Stomach smooth muscle (tissue), 2 donors: ENCODE data around the gene OR6P1.

Source experiments
- H3K27ac ChIP-seq: one replicate; pipeline ENCODE4 v1.7.0; 2013; ENCODE audit warnings: mild to moderate bottlenecking, low read length, inconsistent platforms
- H3K27me3 ChIP-seq, 2 donors: one replicate each; pipeline ENCODE4 v1.7.0; 2013; ENCODE audit warnings: low read length in 2 of 2; ENCODE audit not compliant: insufficient read depth in 2 of 2, control insufficient read depth in 1 of 2
- H3K36me3 ChIP-seq, 2 donors: one replicate each; pipeline ENCODE4 v1.7.0; 2013; ENCODE audit warnings: low read length in 2 of 2; ENCODE audit not compliant: control insufficient read depth in 2 of 2, insufficient read depth in 2 of 2
- H3K4me1 ChIP-seq: one replicate; pipeline ENCODE4 v1.7.0; 2013; ENCODE audit warnings: low read length; ENCODE audit not compliant: control insufficient read depth, insufficient read depth
- H3K4me3 ChIP-seq, 2 donors: one replicate each; pipeline ENCODE4 v1.7.0; 2013; ENCODE audit warnings: low read length in 2 of 2
- H3K9ac ChIP-seq, 2 donors: one replicate each; pipeline ENCODE4 v1.7.0; 2013; ENCODE audit warnings: low read length in 2 of 2, mild to moderate bottlenecking in 1 of 2
- H3K9me3 ChIP-seq, 2 donors: one replicate each; pipeline ENCODE4 v1.7.0; 2013; ENCODE audit warnings: low read length in 2 of 2; ENCODE audit not compliant: control insufficient read depth in 2 of 2
- donor health status: healthy.
- donor health status: Pancreatic carcinoma.

Gene OR6P1

DNA sequence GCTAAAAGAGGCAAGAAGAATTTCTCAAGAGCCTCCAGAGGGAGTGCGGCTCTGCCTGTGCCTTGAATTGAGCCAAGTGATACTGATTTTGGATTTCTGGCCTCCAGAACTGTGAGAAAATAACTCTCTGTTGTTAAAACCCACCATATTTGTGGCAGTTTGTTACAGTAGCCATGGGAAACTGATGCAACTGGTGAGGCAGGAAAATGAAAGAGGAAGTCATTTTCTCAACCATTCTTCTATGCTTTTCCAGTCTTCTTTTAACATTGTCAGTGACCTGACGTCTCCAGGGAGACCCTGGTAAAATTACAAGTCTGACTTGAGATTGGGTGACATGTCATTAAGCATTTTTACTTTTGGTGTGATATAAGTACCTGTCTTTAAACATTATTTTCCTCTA, 5.8 kb downstream of the OR6P1 start:
- no peaks in the 10 kb centered on the region for H3K36me3 ChIP-seq
- H3K27me3 ChIP-seq = no peaks in the 10 kb centered on the region
- no peak overlapping the region for H3K9ac ChIP-seq
- no peaks in the 10 kb centered on the region for H3K4me1 ChIP-seq
- peaks cover 0 to 2% of the 10 kb centered on the region in 2 donors for H3K9me3 ChIP-seq
- no peak overlapping the region for H3K27ac ChIP-seq
- no peak overlapping the region for H3K4me3 ChIP-seq

DNA sequence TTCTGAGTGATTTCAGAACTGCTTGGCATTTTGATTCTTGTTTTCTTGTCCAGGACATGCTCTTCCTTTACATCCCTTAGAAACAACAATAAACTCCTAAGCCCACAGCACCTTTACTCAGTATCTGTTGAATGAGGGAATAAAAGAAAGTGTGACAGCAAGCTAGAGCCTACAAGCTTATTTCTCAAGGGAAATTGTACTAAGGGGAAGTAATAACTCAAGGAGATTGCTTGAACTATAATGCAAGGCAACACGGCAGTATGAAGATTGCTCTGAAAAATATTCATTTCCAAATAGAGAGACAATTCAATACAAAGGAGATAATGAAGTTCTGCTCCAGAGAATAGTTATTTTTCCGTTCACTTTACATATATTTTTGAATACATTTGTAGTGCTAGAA, 6.5 kb downstream of the OR6P1 start:
- no peaks in the 10 kb centered on the region for H3K27me3 ChIP-seq
- H3K36me3 ChIP-seq = no peaks in the 10 kb centered on the region
- H3K9ac ChIP-seq = no peak overlapping the region
- peaks cover 0 to 2% of the 10 kb centered on the region in 2 donors for H3K9me3 ChIP-seq
- no peaks in the 10 kb centered on the region for H3K4me1 ChIP-seq
- H3K4me3 ChIP-seq = no peak overlapping the region
- H3K27ac ChIP-seq = no peak overlapping the region

DNA sequence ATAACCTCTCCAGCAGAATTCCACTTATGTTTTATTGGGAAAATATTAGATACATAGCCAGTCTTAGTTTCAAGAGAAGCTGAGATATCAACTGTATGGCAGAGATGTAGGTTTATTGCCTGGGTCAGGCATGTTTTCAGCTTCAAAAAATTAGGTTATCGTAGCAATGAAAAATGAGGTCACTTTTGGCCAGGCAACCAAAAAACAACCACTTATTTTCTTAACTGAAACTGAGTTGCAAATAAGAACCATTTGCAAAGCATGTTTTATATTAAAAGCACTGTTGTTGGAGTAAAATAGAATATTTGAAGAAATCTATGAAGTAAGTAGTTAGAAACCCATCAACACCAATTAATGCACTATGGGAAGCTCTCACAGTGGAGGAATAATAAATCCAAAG, 10.7 kb downstream of the OR6P1 start:
- H3K27ac ChIP-seq = no peak overlapping the region
- no peak overlapping the region for H3K4me3 ChIP-seq
- no peaks in the 10 kb centered on the region for H3K36me3 ChIP-seq
- no peaks in the 10 kb centered on the region for H3K4me1 ChIP-seq
- no peak overlapping the region for H3K9ac ChIP-seq
- H3K27me3 ChIP-seq = no peaks in the 10 kb centered on the region
- H3K9me3 ChIP-seq = no peaks in the 10 kb centered on the region

DNA sequence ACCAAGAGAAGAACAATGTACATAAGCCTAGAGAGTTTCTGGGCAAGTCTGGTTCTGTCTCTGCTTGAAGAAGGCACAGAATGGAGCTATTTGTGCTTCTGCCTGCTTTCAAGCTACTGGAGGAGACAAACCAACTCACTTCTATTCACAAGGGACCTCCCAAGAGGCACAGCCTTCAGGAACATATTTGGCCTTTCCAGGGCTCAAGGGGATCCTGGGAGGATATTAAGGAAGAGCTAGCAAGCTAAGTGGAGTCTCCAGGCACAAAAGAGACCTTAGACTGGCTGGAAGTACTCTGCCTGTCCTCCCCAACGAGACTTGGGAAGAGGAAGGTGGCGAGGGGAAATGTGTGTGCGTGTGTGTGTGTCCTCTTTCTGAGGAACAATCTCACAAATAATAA, 16.0 kb downstream of the OR6P1 start, which contains the start of gene OR6Y1:
Gene OR6Y1, minus strand, starts transcription at position 54 of the 400 bp plus-strand sequence. CDS start 6,300 bp downstream, outside the sequence.
- Histone ChIP-seq H3K27ac (no peak within 1 kb of the TSS), H3K4me3 (no peak within 1 kb of the TSS), H3K4me1 (no peaks in the 10 kb centered on the region), H3K27me3 (no peaks in the 10 kb centered on the region), H3K9me3 (no peaks in the 10 kb centered on the region), H3K36me3 (no peaks in the 10 kb centered on the region), H3K9ac (no peak within 1 kb of the TSS)

DNA sequence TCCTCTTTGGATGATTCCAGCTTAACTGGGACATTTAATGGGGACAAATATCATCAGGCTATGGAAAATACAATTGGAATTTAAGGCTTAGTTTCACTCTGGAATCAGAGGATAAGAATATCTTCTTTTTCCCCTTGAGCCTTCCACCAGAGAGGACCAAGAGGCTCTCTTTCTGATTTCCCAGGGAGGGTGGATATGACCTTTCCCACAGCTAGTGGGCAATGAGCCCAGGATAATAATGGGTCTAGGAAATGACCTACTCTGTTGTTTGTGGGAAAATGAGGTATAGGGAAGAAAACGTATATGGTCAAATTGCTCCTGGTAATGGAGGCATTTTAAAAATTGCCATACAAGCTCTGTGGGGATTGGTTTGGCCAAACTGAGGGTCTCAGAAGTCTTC, 18.1 kb downstream of the OR6P1 start:
- Histone ChIP-seq H3K27me3 (no peaks in the 10 kb centered on the region), H3K4me3 (no peak overlapping the region), H3K9ac (no peak overlapping the region), H3K9me3 (no peaks in the 10 kb centered on the region), H3K36me3 (no peaks in the 10 kb centered on the region), H3K27ac (no peak overlapping the region), H3K4me1 (no peaks in the 10 kb centered on the region)

DNA sequence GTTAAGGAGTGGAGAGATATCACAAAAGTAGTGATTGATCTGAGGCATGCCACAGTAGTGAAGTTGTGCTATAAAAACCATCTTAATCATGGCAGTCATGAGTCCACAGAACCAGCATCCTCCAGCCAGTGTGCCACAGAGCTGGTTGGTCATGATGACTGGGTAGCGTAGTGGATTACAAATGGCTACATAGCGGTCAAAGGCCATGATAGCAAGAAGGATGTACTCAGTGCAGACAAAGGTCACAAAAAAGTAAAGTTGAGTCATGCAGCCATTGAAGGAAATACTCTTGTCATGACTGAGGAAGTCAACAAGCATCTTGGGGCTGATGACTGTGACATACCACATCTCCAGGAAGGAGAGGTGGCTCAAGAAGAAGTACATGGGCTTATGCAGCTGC, 22.8 kb downstream of the OR6P1 start:
- no peak overlapping the region for H3K9ac ChIP-seq
- no peaks in the 10 kb centered on the region for H3K36me3 ChIP-seq
- H3K27me3 ChIP-seq = no peaks in the 10 kb centered on the region
- no peak overlapping the region for H3K4me3 ChIP-seq
- H3K4me1 ChIP-seq = no peaks in the 10 kb centered on the region
- no peak overlapping the region for H3K27ac ChIP-seq
- no peaks in the 10 kb centered on the region for H3K9me3 ChIP-seq

DNA sequence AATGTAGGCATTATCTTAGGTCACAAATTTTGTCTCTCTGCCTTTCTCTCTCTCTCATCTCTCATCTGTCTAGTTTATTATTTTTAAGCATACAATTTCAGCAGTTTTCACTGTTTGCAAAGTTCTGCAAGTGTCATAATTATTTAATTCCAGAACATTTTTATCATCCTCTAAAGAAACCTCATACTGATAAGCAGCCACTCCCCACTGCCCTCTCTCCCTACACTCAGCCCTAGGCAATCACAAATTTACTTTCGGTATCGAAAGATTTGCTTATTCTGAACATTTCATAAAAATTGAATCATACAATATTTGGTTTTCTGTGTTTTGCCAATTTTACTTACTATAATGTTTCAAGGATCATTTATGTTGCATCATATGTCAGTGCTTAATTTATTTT, 32.8 kb downstream of the OR6P1 start:
- no peaks in the 10 kb centered on the region for H3K9me3 ChIP-seq
- H3K4me3 ChIP-seq = no peak overlapping the region
- no peaks in the 10 kb centered on the region for H3K36me3 ChIP-seq
- H3K4me1 ChIP-seq = no peaks in the 10 kb centered on the region
- no peaks in the 10 kb centered on the region for H3K27me3 ChIP-seq
- no peak overlapping the region for H3K27ac ChIP-seq
- no peak overlapping the region for H3K9ac ChIP-seq

DNA sequence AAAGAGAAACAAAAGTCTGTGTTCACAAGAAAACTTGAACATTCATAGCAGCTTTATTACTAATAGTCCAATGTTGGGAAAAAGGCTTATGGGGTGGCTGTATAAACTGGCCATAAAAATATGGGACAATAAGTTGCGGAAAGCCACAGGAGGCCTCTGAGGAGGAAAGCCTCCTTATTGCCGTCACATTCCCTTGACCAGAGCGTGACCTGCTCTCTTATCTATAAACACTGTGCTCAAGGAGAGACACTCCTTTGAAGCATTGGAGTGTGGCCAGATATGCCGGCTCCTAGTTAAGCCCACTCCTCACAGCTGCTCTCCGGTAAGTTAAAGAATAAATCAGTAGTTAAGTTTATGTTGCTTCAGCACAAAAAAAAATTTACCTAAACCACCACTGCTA, 35.9 kb downstream of the OR6P1 start:
- Histone ChIP-seq H3K9ac (no peak overlapping the region), H3K27me3 (no peaks in the 10 kb centered on the region), H3K4me3 (no peak overlapping the region), H3K9me3 (no peaks in the 10 kb centered on the region), H3K4me1 (no peaks in the 10 kb centered on the region), H3K27ac (no peak overlapping the region), H3K36me3 (no peaks in the 10 kb centered on the region)

DNA sequence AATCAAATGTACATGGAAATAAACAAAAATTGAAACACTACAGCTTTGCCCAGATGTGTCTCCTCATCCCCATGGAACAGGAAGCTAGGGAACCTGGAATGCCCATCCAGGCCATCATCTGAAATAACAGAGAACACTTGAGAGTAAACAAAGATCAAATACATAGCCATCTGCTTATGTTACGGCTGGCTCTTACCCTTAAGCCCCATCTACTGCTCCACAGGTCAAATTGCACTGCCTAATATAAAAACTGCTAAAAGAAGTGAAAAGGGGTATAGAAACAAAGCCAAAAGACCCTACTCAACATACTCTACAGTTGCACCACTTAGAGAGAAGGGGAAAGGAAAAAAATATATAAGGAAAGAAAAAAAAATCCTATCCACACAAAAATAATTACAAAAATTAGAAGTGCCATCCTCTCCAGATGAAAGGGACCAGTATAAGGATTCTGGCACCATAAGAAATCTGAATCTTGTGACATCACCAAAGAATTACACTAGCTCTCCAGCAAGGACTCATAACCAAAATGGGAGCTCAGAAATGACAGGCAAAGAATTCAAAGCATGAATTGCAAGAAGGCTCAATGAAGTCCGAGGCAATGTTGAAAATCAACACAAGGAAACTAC, 43.1 kb downstream of the OR6P1 start:
- Histone ChIP-seq H3K27ac (no peak overlapping the region), H3K9ac (no peak overlapping the region), H3K9me3 (no peaks in the 10 kb centered on the region), H3K4me1 (no peaks in the 10 kb centered on the region), H3K27me3 (no peaks in the 10 kb centered on the region), H3K36me3 (no peaks in the 10 kb centered on the region), H3K4me3 (no peak overlapping the region)

DNA sequence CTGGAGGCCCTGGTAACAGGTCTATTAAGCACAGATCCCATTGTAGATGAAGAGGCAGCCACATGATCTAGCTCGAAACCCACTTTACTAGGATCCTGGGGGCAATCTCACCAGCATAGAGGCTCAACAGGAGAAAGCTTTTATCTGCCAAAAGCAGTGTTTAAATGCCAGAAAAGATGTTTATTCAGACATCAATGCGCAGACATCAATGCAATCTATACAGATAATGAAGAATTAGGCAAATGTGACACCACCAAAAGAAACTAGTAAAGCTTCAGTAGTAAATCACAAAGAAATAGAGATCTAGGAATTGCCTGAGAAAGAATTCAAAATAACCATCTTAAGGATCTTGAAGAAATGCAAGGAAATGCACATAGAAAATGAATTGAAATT, 48.7 kb downstream of the OR6P1 start:
- H3K9me3 ChIP-seq = peaks cover 0 to 4% of the 10 kb centered on the region in 2 donors
- H3K4me3 ChIP-seq = no peak overlapping the region
- H3K9ac ChIP-seq = no peak overlapping the region
- H3K27me3 ChIP-seq = no peaks in the 10 kb centered on the region
- H3K4me1 ChIP-seq = no peaks in the 10 kb centered on the region
- H3K27ac ChIP-seq = no peak overlapping the region
- H3K36me3 ChIP-seq = no peaks in the 10 kb centered on the region

DNA sequence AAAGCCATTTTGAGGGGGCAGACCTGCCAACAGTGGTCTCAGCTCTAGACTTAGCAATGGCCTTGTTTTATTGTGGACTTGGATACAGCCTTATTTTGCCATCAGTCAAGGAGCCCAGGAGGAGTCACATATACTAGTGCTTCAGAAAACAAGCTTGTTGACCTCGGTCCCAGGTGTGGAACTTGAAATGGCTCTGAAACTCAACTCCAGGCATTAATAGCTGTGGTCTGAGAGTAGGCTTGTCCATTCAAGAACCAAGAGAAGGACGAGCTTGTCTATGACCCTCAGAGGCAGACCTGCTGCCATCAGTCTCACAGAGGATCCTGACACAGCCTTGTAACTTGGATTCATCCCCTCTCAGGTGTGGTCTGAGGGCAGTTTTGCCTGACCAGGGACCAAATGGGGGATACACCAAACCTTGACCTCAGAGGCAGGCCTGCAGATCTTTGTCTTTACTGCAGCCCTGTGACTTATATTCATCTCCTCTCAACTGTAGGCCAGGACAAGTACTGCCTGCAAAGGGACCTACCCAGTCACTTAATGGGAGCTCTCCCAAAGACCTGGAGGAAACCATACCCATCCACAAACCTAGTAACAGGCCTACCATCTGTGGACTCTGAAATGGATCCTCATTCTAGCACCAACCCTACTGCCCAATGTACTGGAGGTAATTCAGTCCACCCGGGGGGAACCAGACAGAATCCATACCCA, 49.3 kb downstream of the OR6P1 start:
- Histone ChIP-seq H3K27me3 (no peaks in the 10 kb centered on the region), H3K27ac (no peak overlapping the region), H3K9ac (no peak overlapping the region), H3K4me1 (no peaks in the 10 kb centered on the region), H3K36me3 (no peaks in the 10 kb centered on the region), H3K9me3 (peaks cover 0 to 4% of the 10 kb centered on the region in 2 donors), H3K4me3 (no peak overlapping the region)
